Left ventricle myocardium inferior (tissue), 1 donor: Measurements from ENCODE around the gene CENPN. TPM values are rescaled to one million over a fixed set of nuclear protein-coding genes. Genes with fewer than 3 reads are reported as not detected.

Experiments
- DNase-seq: peaks from one replicate; pipeline ENCODE4 v3.0.0-alpha.2; 2020
- H3K27ac ChIP-seq: fragments of 200-600 bp; replicated peaks from 2 replicates; pipeline ENCODE4 v1.8.0; 2021
- H3K27me3 ChIP-seq: fragments of 200-600 bp; 2 replicates; pipeline ENCODE4 v1.8.0; 2021; ENCODE audit warnings: low read depth
- H3K36me3 ChIP-seq: fragments of 200-600 bp; 2 replicates; pipeline ENCODE4 v1.8.0; 2021
- H3K4me1 ChIP-seq: fragments of 200-600 bp; 2 replicates; pipeline ENCODE4 v1.8.0; 2021
- H3K4me3 ChIP-seq: fragments of 200-600 bp; 2 replicates; pipeline ENCODE4 v1.8.0; 2021; ENCODE audit warnings: mild to moderate bottlenecking, moderate library complexity
- H3K9me3 ChIP-seq: fragments of 200-600 bp; replicated peaks from 2 replicates; pipeline ENCODE4 v1.8.0; 2021
- intact Hi-C: fragments of 100-400 bp; cut with micrococcal nuclease; formaldehyde crosslinking; loops from one replicate; pipeline ENCODE4 v1.11.0; 2022
- total RNA-seq: library from RNA; stranded (reverse); fragmentation: NEBNext Ultra II Directional; extraction: Animal tissue kit (Norgen Biotek cat#: 25700); gene quantifications from one replicate; pipeline ENCODE4 v1.2.1, GENCODE V29; 2021
- TF ChIP-seq, protein P1 (sequence below): fragments of 200-600 bp; IDR thresholded peaks from 2 replicates; pipeline ENCODE4 v1.8.0; 2021; ENCODE audit warnings: antibody characterized with exemption, mild to moderate bottlenecking, borderline replicate concordance
- donor health status: DM: no; HTN: yes; CAD: no; lungs with severe emphysema.

The CENPN gene
- total RNA-seq, 1 donor from 2014 or later: 7.9 TPM

GRCh38 chr16:80996688-80997138, 10.3 kb upstream of the CENPN start:
- intact Hi-C loops: no loop called here
- Histone ChIP-seq H3K4me3 (peak overlapping the region; percentile 42), H3K4me1 (peaks cover 28% of the 10 kb centered on the region), H3K36me3 (no peaks in the 10 kb centered on the region), H3K27me3 (no peaks in the 10 kb centered on the region), H3K27ac (peak overlapping the region; percentile 25), H3K9me3 (no peaks in the 10 kb centered on the region)
- TF ChIP-seq, protein P1, sequence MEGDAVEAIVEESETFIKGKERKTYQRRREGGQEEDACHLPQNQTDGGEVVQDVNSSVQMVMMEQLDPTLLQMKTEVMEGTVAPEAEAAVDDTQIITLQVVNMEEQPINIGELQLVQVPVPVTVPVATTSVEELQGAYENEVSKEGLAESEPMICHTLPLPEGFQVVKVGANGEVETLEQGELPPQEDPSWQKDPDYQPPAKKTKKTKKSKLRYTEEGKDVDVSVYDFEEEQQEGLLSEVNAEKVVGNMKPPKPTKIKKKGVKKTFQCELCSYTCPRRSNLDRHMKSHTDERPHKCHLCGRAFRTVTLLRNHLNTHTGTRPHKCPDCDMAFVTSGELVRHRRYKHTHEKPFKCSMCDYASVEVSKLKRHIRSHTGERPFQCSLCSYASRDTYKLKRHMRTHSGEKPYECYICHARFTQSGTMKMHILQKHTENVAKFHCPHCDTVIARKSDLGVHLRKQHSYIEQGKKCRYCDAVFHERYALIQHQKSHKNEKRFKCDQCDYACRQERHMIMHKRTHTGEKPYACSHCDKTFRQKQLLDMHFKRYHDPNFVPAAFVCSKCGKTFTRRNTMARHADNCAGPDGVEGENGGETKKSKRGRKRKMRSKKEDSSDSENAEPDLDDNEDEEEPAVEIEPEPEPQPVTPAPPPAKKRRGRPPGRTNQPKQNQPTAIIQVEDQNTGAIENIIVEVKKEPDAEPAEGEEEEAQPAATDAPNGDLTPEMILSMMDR: no peak
- DNase-seq: no peak

DNA sequence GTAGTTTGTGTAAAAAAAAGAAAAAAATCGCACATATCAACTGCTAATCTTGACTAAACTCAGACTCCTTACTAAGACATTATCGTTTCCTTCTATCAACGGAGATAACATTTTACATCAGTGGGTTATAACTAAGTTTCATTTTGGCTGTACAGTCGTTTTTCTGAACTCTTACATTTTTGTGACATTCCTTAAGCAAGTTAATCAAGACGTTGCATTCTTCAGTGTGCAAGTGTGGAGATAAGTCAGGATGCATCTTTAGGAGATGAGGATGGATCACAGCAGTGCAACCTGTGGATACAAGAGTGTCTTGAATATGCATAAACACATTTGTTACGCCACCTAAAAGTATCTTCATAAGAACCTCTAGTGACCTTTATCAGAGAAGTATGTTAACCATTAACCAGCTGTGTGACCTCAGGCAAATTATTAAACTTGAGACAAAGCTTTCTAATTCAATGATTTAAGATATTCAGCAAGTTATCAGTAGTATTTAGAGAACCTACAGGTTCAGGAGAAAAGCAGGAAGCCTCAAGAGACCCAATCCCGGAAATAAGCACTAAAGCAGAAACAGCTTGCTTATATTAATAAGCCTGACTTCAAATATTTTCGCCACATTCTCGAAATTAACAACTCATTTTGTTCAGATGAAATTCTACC, 9.7 kb upstream of the CENPN start:
- no peaks in the 10 kb centered on the region for H3K27me3 ChIP-seq
- no peak for DNase-seq
- peaks cover 28% of the 10 kb centered on the region for H3K4me1 ChIP-seq
- TF ChIP-seq, protein P1: no peak
- H3K27ac ChIP-seq: peak overlapping the region; percentile 25
- intact Hi-C loops: no loop called here
- no peaks in the 10 kb centered on the region for H3K36me3 ChIP-seq
- H3K9me3 ChIP-seq: no peaks in the 10 kb centered on the region
- H3K4me3 ChIP-seq: peak overlapping the region; percentile 42

DNA sequence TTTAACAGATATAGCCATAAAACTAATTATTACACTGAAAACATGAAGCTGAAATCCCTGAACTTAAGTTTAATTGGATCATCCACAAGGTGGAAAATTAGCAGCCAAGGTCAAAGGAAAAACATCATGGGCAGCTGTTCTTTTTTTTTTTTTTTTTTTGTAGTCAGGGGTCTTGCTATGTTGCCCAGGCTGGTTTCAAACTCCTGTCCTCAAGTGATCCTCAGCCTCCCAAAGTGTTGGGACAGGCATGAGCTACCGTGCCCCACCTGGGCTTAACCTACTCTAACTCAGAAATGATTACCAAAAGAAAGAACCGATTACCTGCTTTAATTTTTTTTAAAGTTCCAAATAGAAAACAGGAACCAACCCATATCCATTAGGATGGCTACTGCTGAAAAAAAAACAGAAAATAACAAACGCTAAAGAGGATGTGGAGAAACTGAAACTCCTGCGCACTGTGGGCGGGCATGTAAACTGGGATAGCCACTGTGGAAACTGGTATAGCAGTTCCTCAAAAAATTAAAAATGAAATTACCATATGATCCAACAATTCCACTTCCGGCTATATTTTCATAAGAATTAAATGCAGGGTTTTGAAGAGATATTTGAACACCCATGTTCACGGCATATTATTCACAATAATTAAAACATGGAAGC, 8.9 kb upstream of the CENPN start:
- TF ChIP-seq, protein P1: no peak
- no peaks in the 10 kb centered on the region for H3K27me3 ChIP-seq
- peaks cover 27% of the 10 kb centered on the region for H3K4me1 ChIP-seq
- DNase-seq: no peak
- H3K36me3 ChIP-seq: no peaks in the 10 kb centered on the region
- no peaks in the 10 kb centered on the region for H3K9me3 ChIP-seq
- peak overlapping the region; percentile 42 for H3K4me3 ChIP-seq
- peak overlapping the region; percentile 25 for H3K27ac ChIP-seq
- intact Hi-C loops: no loop called here

GRCh38 chr16:81000873-81001272, 6.1 kb upstream of the CENPN start:
- Histone ChIP-seq H3K27ac (no peak overlapping the region), H3K4me3 (no peak overlapping the region), H3K9me3 (no peaks in the 10 kb centered on the region), H3K4me1 (peaks cover 49% of the 10 kb centered on the region), H3K27me3 (no peaks in the 10 kb centered on the region), H3K36me3 (no peaks in the 10 kb centered on the region)
- DNase-seq: no peak
- TF ChIP-seq, protein P1: no peak
- intact Hi-C loops: no loop called here

DNA sequence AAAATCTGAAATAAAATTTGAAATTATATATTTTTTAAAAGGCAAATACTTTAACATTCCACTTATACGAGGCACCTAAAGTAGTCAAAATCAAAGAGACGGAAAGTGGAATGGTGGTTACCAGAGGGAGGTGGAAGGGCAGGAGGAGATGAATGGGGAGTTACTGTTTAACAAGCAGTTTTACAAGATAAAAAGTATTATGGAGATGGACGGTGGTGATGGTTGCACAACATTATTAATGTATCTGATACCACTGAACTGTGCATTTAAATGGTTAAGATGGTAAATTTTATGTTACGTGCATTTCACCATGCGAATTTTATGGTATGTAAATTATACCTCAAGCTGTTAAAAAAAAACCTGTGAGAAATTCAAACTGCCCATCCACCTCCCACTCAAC, 5.7 kb upstream of the CENPN start:
- Histone ChIP-seq H3K4me1 (peaks cover 51% of the 10 kb centered on the region), H3K27ac (no peak overlapping the region), H3K27me3 (no peaks in the 10 kb centered on the region), H3K4me3 (no peak overlapping the region), H3K36me3 (no peaks in the 10 kb centered on the region), H3K9me3 (no peaks in the 10 kb centered on the region)
- TF ChIP-seq, protein P1: no peak
- intact Hi-C loops: no loop called here
- DNase-seq: no peak
